KMS-11 (cell line): ENCODE data around the gene KRT40.

ENCODE experiments used
- H2AFZ ChIP-seq: fragments of 200-600 bp; sonication (generic); 2 replicates; pipeline ENCODE4 v1.6.1; 2016; ENCODE audit warnings: antibody characterized with exemption, mixed run types, low read depth
- H3K27ac ChIP-seq: fragments of 200-600 bp; sonication (generic); 2 replicates; pipeline ENCODE4 v1.6.1; 2016; ENCODE audit warnings: mild to moderate bottlenecking, mixed run types
- H3K27me3 ChIP-seq: fragments of 200-600 bp; sonication (generic); 2 replicates; pipeline ENCODE4 v1.6.1; 2017; ENCODE audit warnings: mild to moderate bottlenecking, low read depth, mixed run types, moderate library complexity; ENCODE audit not compliant: insufficient read depth
- H3K36me3 ChIP-seq: fragments of 200-600 bp; sonication (generic); 2 replicates; pipeline ENCODE4 v1.6.1; 2017; ENCODE audit warnings: mild to moderate bottlenecking, mixed run types; ENCODE audit not compliant: insufficient read depth
- H3K4me1 ChIP-seq: fragments of 200-600 bp; sonication (generic); 2 replicates; pipeline ENCODE4 v1.6.1; 2016; ENCODE audit warnings: mild to moderate bottlenecking, low read depth, mixed run types; ENCODE audit not compliant: poor library complexity, severe bottlenecking
- H3K4me2 ChIP-seq: fragments of 200-600 bp; sonication (generic); 2 replicates; pipeline ENCODE4 v1.7.0; 2016; ENCODE audit warnings: mild to moderate bottlenecking, mixed run types
- H3K4me3 ChIP-seq: fragments of 200-600 bp; sonication (generic); IDR thresholded peaks from 2 replicates; pipeline ENCODE4 v1.6.1; 2017; ENCODE audit warnings: low read depth, low read length, mixed read lengths; ENCODE audit not compliant: insufficient read depth
- H3K79me2 ChIP-seq: fragments of 200-600 bp; sonication (generic); 2 replicates; pipeline ENCODE4 v1.6.1; 2016; ENCODE audit warnings: low read depth, mixed run types; ENCODE audit not compliant: insufficient read depth
- H3K9ac ChIP-seq: fragments of 200-600 bp; sonication (generic); 2 replicates; pipeline ENCODE4 v1.6.1; 2016; ENCODE audit warnings: mild to moderate bottlenecking, mixed run types
- H4K20me1 ChIP-seq: fragments of 200-600 bp; sonication (generic); 2 replicates; pipeline ENCODE4 v1.6.1; 2016; ENCODE audit warnings: mild to moderate bottlenecking, mixed run types; ENCODE audit not compliant: insufficient read depth
- TF ChIP-seq, protein P1 (sequence below): fragments of 200-600 bp; sonication (generic); conservative IDR thresholded peaks from 2 replicates; pipeline ENCODE4 v1.6.1; 2017; ENCODE audit warnings: low read depth, mild to moderate bottlenecking, antibody characterized with exemption, low read length, moderate library complexity, mixed read lengths

KRT40 gene

DNA sequence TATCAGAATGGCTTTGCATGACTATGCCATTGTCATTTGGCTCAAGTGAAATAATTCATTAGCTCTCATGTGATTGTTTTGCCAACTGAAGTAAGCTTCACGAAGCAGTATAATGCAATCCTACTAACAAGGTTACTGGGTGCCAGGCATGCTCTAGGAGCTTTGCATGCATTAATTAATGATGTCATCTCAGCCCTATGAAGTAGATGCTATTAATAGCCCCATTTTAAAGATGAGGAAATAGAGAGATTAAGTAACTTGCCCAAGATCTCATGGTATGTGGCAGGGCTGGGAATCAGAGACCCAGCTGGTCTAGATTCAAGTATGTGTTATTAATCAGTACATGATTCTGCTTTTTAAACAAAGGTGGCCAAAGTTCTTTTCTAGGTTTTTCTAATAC is 31.5 kb downstream of the KRT40 start:
- Histone ChIP-seq H3K27ac (no peak overlapping the region), H3K4me2 (no peak overlapping the region), H3K27me3 (no peaks in the 10 kb centered on the region), H3K36me3 (no peaks in the 10 kb centered on the region), H3K4me3 (no peak overlapping the region), H3K9ac (no peak overlapping the region), H4K20me1 (no peaks in the 10 kb centered on the region), H2AFZ (no peak overlapping the region), H3K4me1 (no peaks in the 10 kb centered on the region), H3K79me2 (no peaks in the 10 kb centered on the region)
- TF ChIP-seq, protein P1, sequence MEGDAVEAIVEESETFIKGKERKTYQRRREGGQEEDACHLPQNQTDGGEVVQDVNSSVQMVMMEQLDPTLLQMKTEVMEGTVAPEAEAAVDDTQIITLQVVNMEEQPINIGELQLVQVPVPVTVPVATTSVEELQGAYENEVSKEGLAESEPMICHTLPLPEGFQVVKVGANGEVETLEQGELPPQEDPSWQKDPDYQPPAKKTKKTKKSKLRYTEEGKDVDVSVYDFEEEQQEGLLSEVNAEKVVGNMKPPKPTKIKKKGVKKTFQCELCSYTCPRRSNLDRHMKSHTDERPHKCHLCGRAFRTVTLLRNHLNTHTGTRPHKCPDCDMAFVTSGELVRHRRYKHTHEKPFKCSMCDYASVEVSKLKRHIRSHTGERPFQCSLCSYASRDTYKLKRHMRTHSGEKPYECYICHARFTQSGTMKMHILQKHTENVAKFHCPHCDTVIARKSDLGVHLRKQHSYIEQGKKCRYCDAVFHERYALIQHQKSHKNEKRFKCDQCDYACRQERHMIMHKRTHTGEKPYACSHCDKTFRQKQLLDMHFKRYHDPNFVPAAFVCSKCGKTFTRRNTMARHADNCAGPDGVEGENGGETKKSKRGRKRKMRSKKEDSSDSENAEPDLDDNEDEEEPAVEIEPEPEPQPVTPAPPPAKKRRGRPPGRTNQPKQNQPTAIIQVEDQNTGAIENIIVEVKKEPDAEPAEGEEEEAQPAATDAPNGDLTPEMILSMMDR, result no peak

DNA sequence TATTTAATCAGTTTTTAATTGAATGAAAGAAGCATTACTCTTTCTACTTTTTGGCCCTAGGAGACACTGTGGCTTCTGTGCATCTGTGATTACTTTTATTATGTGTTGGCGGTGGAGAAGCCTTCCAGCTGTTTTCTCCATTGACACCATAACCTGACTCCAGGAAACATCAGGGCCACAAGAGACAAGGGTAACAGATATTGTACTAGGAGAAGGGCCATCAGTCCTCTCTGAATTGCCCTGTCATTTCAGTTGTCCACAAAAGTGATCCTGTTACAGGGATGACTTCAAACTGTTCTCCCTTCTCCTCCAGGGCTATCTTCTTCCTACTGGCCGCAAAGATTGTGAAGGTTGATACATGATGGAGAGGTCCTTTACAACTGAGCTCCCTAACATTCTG is 32.0 kb downstream of the KRT40 start:
- H4K20me1 ChIP-seq, result no peaks in the 10 kb centered on the region
- no peaks in the 10 kb centered on the region for H3K36me3 ChIP-seq
- no peaks in the 10 kb centered on the region for H3K79me2 ChIP-seq
- H3K4me1 ChIP-seq, result no peaks in the 10 kb centered on the region
- H3K9ac ChIP-seq, result no peak overlapping the region
- H3K4me3 ChIP-seq, result no peak overlapping the region
- H3K4me2 ChIP-seq, result no peak overlapping the region
- H3K27me3 ChIP-seq, result no peaks in the 10 kb centered on the region
- H2AFZ ChIP-seq, result no peak overlapping the region
- TF ChIP-seq, protein P1, result no peak
- no peak overlapping the region for H3K27ac ChIP-seq

DNA sequence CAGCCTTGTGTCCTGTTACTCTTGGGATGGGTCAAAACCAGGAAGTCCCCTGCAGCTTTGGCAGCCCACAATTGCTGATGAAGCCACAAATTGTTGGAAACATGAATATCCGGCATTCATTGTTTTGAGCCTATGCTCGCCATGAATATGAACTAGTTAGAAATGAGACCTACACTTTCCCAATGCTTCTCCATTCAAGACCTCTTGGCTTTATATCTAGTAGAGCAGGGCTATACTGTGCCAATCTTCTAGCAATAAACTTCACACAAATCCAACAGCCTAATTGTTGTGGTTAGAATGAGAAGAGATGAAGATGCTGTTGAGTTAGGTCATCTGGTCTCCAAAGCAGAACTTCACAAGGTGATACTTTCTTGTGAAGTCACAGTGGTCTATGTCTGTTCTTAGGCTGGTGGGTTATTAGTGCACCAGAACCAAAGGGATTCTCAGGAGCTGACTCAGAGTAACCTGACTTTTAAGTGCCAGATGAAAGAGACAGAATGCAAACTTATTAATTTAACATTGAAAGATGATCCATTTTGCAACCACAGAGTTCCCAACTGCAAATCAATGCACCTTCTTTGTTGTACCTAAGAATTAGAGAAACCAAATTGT is 33.0 kb downstream of the KRT40 start:
- TF ChIP-seq, protein P1, result no peak
- no peak overlapping the region for H2AFZ ChIP-seq
- H3K27me3 ChIP-seq, result no peaks in the 10 kb centered on the region
- H3K79me2 ChIP-seq, result no peaks in the 10 kb centered on the region
- H3K4me1 ChIP-seq, result no peaks in the 10 kb centered on the region
- H4K20me1 ChIP-seq, result no peaks in the 10 kb centered on the region
- H3K9ac ChIP-seq, result no peak overlapping the region
- no peak overlapping the region for H3K4me2 ChIP-seq
- no peaks in the 10 kb centered on the region for H3K36me3 ChIP-seq
- no peak overlapping the region for H3K4me3 ChIP-seq
- no peak overlapping the region for H3K27ac ChIP-seq

DNA sequence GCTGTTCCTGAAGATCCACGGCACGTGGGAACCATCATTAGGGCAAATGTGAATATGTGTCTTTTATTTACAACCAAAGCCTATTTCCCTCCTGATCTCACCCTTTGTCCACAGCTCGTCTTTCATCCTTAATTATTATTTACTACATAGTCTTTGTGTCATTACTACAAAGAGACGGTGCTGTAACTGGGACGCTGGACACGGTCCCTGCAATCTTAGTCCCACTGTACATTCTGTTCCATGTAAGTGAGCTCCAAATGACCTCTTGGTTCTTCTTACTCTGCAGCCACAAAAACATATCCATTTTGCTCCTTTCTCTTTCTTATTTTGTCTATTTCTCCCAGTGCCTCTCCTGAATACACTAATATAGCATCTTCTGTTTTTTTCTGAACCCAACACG is 34.0 kb downstream of the KRT40 start:
- Histone ChIP-seq H3K9ac (no peak overlapping the region), H3K4me3 (no peak overlapping the region), H2AFZ (no peak overlapping the region), H3K27ac (no peak overlapping the region), H3K4me1 (no peaks in the 10 kb centered on the region), H4K20me1 (no peaks in the 10 kb centered on the region), H3K27me3 (no peaks in the 10 kb centered on the region), H3K4me2 (no peak overlapping the region), H3K79me2 (no peaks in the 10 kb centered on the region), H3K36me3 (no peaks in the 10 kb centered on the region)
- TF ChIP-seq, protein P1, result no peak
